Liver (tissue), 9 donors: Measurements from ENCODE around the gene RARA. TPM values are rescaled to one million over a fixed set of nuclear protein-coding genes. Genes with fewer than 3 reads are reported as not detected.

ENCODE experiments used
- DNase-seq: peaks from one replicate; pipeline ENCODE4 v3.0.0-alpha.2; 2017; ENCODE audit warnings: low spot score
- H3K27ac ChIP-seq, 2 donors: one replicate each; pipeline ENCODE4 v1.7.0; 2013; ENCODE audit warnings: inconsistent platforms in 2 of 2, low read length in 2 of 2, control low read depth in 1 of 2, low read depth in 1 of 2, mild to moderate bottlenecking in 1 of 2
- H3K27me3 ChIP-seq, 4 donors: one replicate each; pipeline versions ENCODE4 v1.6.1 to v1.7.0; 2013; ENCODE audit warnings: low read length in 3 of 4, inconsistent platforms in 1 of 4, mild to moderate bottlenecking in 1 of 4, moderate library complexity in 1 of 4; ENCODE audit not compliant: control insufficient read depth in 4 of 4, insufficient read depth in 4 of 4
- H3K36me3 ChIP-seq, 4 donors: one replicate each; pipeline versions ENCODE4 v1.6.1 to v1.7.0; 2013; ENCODE audit warnings: low read length in 3 of 4, mild to moderate bottlenecking in 3 of 4, low read depth in 1 of 4, moderate library complexity in 1 of 4; ENCODE audit not compliant: control insufficient read depth in 4 of 4, insufficient read depth in 3 of 4
- H3K4me1 ChIP-seq, 4 donors: one replicate each; pipeline versions ENCODE4 v1.6.1 to v1.7.0; 2013; ENCODE audit warnings: low read length in 3 of 4, mild to moderate bottlenecking in 3 of 4, moderate library complexity in 1 of 4; ENCODE audit not compliant: control insufficient read depth in 4 of 4, insufficient read depth in 4 of 4
- H3K4me3 ChIP-seq, 3 donors: one replicate each; pipeline versions ENCODE4 v1.6.1 to v1.7.0; 2013; ENCODE audit warnings: low read length in 3 of 3, control low read depth in 1 of 3, low read depth in 1 of 3, mild to moderate bottlenecking in 1 of 3
- H3K9ac ChIP-seq, 2 donors: one replicate each; pipeline ENCODE4 v1.7.0; 2013; ENCODE audit warnings: low read length in 2 of 2, mild to moderate bottlenecking in 2 of 2, moderate library complexity in 2 of 2, control low read depth in 1 of 2, low read depth in 1 of 2
- H3K9me3 ChIP-seq, 4 donors: one replicate each; pipeline versions ENCODE4 v1.6.1 to v1.7.0; 2013; ENCODE audit warnings: low read length in 3 of 4; ENCODE audit not compliant: control insufficient read depth in 4 of 4
- EGR1 ChIP-seq, 2 donors: IDR thresholded peaks; 2 replicates each; pipeline ENCODE4 v1.6.1; 2016 to 2018; ENCODE audit warnings: antibody characterized with exemption in 2 of 2, low read depth in 2 of 2
- FOXA1 ChIP-seq: IDR thresholded peaks from 2 replicates; pipeline ENCODE4 v1.6.1; 2016; ENCODE audit warnings: antibody characterized with exemption
- FOXA2 ChIP-seq: IDR thresholded peaks from 2 replicates; pipeline ENCODE4 v1.6.1; 2016; ENCODE audit warnings: antibody characterized with exemption
- GABPA ChIP-seq, 2 donors: IDR thresholded peaks in 1 of 2; conservative IDR thresholded peaks in 1 of 2; 2 replicates each; pipeline ENCODE4 v1.6.1; 2016; ENCODE audit warnings: antibody characterized with exemption in 2 of 2, mild to moderate bottlenecking in 1 of 2, moderate library complexity in 1 of 2
- HNF4A ChIP-seq, 2 donors: conservative IDR thresholded peaks; 2 replicates each; pipeline ENCODE4 v1.6.1; 2016; ENCODE audit warnings: antibody characterized with exemption in 2 of 2, mild to moderate bottlenecking in 2 of 2
- HNF4G ChIP-seq: IDR thresholded peaks from 2 replicates; pipeline ENCODE4 v1.6.1; 2016; ENCODE audit warnings: antibody characterized with exemption
- JUND ChIP-seq, 2 donors: IDR thresholded peaks; 2 replicates each; pipeline ENCODE4 v1.6.1; 2016; ENCODE audit warnings: antibody characterized with exemption in 2 of 2
- RAD21 ChIP-seq, 2 donors: IDR thresholded peaks; 2 replicates each; pipeline ENCODE4 v1.6.1; 2016; ENCODE audit warnings: antibody characterized with exemption in 2 of 2, mild to moderate bottlenecking in 2 of 2
- SP1 ChIP-seq: IDR thresholded peaks from 2 replicates; pipeline ENCODE4 v1.6.1; 2018; ENCODE audit warnings: antibody characterized with exemption, mild to moderate bottlenecking
- YY1 ChIP-seq: IDR thresholded peaks from 2 replicates; pipeline ENCODE4 v1.6.1; 2016; ENCODE audit warnings: antibody characterized with exemption, mild to moderate bottlenecking
- WGBS: extraction: QIAGEN DNeasy Blood & Tissue Kit; methylation state at CpG from one replicate; pipeline ENCODE4 v1.1.7; 2013; 5-methylcytosine and 5-hydroxymethylcytosine counted together
- polyA plus RNA-seq, 2 donors: library from polyadenylated mRNA; stranded (reverse) in 1 of 2; unstranded in 1 of 2; fragments of 200-250 nt in 1 of 2; fragments of >200 nt in 1 of 2; fragmentation: Nextera tagmentation in 1 of 2; extraction: Ambion mirVana in 1 of 2; gene quantifications; one replicate each; pipeline versions ENCODE4 v1.2.1 to v1.2.3, GENCODE V29; 2013 to 2015
- total RNA-seq, 2 donors: library from RNA; depleted of rRNA; stranded (reverse); fragments of >200 nt; gene quantifications; one replicate each; pipeline ENCODE4 v1.2.3, GENCODE V29; 2014
- TF ChIP-seq, protein P1 (sequence below): fragments of 150-350 bp; IDR thresholded peaks from 2 replicates; pipeline ENCODE4 v1.5.1; 2017; ENCODE audit warnings: improper control_type of control experiment, low read depth, low read length; ENCODE audit not compliant: missing input control
- TF ChIP-seq, protein P2 (sequence below): IDR thresholded peaks from 2 replicates; pipeline ENCODE4 v1.6.1; 2016; ENCODE audit warnings: antibody characterized with exemption
- donor health status: healthy.
- donor health status: healthy.
- donor health status: healthy.
- donor health status: healthy.
- donor health status: healthy.

Gene RARA
- total and polyA plus RNA-seq, 4 donors = 6.6 to 26.2 (median 10.8) TPM

DNA sequence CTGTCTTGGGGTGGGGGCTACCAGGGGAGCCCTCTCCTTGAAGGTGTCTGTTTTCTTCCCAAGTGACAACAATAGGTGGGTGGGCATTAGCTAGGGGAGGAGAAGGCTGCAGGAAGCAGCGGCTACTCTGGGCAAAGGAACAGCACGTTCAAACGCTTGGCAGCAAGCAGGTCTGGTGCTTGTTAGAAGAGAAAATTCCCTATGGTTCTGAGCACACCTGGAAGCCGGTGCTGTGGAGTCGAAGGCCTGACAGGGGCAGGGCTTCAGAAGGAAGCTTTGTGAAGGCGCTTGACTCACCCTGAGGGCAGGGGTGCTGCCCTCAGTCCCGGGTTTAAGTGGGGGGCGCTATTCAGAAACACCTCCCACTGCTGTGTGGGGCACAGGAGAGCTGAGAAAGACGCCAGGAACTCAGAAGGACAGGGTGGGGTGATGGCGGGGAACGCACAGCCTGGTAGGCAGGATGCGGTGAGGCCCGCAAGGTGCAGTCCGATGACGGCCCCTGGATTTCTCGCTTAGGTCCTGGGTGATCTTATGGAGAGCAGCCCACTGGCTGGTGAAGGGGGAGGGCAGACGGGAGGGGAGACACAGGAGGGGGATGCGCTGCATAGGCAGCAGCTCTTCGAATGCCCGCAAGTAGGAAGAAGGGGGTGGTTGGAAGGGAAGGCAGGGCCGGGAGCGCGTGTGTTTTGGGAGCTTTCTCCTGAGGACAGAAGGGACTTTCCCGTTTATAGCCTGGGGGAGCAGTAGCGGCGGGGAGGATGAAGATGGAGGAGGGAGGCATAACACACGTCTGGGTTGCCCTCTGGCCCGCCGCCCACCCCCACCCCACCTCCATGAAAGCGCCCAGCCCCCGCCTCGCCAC lies 52.3 kb downstream of the RARA start:
- Histone ChIP-seq H3K27ac (no peak overlapping the region), H3K27me3 (no peaks in the 10 kb centered on the region), H3K4me3 (no peak overlapping the region), H3K36me3 (no peaks in the 10 kb centered on the region), H3K9ac (no peak overlapping the region), H3K4me1 (peaks cover 3 to 29% (median 19%) of the 10 kb centered on the region in 4 donors), H3K9me3 (no peaks in the 10 kb centered on the region)
- TF ChIP-seq, protein P1, sequence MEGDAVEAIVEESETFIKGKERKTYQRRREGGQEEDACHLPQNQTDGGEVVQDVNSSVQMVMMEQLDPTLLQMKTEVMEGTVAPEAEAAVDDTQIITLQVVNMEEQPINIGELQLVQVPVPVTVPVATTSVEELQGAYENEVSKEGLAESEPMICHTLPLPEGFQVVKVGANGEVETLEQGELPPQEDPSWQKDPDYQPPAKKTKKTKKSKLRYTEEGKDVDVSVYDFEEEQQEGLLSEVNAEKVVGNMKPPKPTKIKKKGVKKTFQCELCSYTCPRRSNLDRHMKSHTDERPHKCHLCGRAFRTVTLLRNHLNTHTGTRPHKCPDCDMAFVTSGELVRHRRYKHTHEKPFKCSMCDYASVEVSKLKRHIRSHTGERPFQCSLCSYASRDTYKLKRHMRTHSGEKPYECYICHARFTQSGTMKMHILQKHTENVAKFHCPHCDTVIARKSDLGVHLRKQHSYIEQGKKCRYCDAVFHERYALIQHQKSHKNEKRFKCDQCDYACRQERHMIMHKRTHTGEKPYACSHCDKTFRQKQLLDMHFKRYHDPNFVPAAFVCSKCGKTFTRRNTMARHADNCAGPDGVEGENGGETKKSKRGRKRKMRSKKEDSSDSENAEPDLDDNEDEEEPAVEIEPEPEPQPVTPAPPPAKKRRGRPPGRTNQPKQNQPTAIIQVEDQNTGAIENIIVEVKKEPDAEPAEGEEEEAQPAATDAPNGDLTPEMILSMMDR = no peak
- TF ChIP-seq, protein P2, sequence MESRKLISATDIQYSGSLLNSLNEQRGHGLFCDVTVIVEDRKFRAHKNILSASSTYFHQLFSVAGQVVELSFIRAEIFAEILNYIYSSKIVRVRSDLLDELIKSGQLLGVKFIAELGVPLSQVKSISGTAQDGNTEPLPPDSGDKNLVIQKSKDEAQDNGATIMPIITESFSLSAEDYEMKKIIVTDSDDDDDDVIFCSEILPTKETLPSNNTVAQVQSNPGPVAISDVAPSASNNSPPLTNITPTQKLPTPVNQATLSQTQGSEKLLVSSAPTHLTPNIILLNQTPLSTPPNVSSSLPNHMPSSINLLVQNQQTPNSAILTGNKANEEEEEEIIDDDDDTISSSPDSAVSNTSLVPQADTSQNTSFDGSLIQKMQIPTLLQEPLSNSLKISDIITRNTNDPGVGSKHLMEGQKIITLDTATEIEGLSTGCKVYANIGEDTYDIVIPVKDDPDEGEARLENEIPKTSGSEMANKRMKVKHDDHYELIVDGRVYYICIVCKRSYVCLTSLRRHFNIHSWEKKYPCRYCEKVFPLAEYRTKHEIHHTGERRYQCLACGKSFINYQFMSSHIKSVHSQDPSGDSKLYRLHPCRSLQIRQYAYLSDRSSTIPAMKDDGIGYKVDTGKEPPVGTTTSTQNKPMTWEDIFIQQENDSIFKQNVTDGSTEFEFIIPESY = no peak
- TF ChIP-seq JUND (IDR thresholded peaks at IDR 0.05) (no peak), FOXA2 (no peak), HNF4G (no peak), SP1 (no peak), GABPA (IDR thresholded peaks at IDR 0.05 in 1 of 2, conservative IDR thresholded peaks at IDR 0.05 in 1 of 2) (no peak), EGR1 (IDR thresholded peaks at IDR 0.05; ENCODE audit: low read depth in 2 of 2) (no peak)
- 80% methylated on average over 32 of the region's 32 CpGs for WGBS
- DNase-seq = no peak

DNA sequence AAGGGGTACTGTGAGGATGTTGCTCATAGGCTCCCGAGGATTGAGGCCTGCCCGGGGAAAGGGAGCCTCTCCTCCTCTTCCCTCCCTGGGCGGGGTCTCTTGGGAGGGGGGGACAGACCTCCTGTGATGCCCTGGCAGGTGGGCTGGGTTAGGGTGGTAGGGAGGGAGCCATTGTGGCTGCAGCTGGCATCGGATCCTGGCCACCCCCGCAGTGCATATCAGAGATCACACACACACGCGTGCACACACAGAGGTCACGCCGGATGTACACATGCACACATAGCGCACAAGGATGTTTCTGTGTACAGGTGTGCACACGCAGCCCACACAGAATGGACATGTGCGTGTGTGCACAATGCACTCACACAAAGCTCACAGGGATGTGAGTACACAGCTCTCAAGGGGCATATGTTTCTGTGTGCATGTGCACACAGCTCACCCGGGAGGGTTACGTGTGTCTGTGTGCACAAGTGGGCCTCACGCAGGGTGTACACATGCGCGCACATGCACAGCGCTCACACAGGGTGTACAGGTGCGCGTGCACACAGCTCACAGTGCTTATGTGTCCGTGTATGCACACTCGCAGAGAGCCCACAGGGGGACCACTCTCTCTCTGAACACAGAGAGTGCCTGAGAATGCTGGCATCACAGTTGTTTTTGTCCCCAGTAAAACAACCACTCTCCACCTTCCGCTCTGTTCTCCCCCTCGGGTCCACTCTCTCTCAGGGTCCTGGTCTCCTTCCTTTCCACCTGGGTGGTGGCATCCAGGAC lies 53.1 kb downstream of the RARA start:
- no peak overlapping the region for H3K9ac ChIP-seq
- no peak overlapping the region for H3K27ac ChIP-seq
- H3K9me3 ChIP-seq = no peaks in the 10 kb centered on the region
- TF ChIP-seq FOXA1 = no peak
- no peak for TF ChIP-seq SP1
- no peak for TF ChIP-seq JUND (IDR thresholded peaks at IDR 0.05)
- 79% methylated on average over 24 of the region's 24 CpGs for WGBS
- H3K27me3 ChIP-seq = no peaks in the 10 kb centered on the region
- H3K4me1 ChIP-seq = peaks cover 3 to 29% (median 19%) of the 10 kb centered on the region in 4 donors
- no peak for DNase-seq
- H3K36me3 ChIP-seq = no peaks in the 10 kb centered on the region
- H3K4me3 ChIP-seq = peak overlapping the region in 2 of 3 donors; percentile 55 to 66

DNA sequence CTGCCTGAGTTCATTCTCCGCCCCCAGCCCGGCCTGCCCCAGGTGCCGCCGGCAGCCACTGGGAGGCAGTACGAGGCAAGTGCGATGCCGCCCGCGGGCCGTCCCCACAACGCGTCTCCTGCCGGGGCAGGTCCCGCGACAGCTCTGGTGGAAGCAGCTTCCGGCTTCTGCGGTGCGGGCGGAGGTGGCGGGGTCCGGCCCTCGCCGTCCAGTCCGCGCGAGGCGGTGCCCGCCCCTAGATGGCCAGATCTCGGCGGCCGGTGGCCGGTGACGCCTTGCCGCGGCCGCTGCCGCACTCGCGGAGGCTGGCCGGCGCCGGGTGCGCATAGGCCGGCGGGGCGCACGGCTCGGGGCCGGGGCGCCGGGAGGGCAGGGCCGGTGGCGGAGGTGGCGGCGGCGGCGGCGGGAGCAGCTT lies 53.7 kb downstream of the RARA start:
- TF ChIP-seq HNF4A (conservative IDR thresholded peaks at IDR 0.05) (no peak), RAD21 (IDR thresholded peaks at IDR 0.05) (peak in 1 of 2 donors; percentile 78), YY1 (no peak), GABPA (IDR thresholded peaks at IDR 0.05 in 1 of 2, conservative IDR thresholded peaks at IDR 0.05 in 1 of 2) (no peak)
- TF ChIP-seq, protein P1 = peak; percentile 59
- no peaks in the 10 kb centered on the region for H3K9me3 ChIP-seq
- H3K36me3 ChIP-seq = no peaks in the 10 kb centered on the region
- DNase-seq = peak; percentile 64
- H3K27me3 ChIP-seq = no peaks in the 10 kb centered on the region
- H3K27ac ChIP-seq = no peak overlapping the region
- under 1% methylated on average over 58 of the region's 58 CpGs for WGBS
- peak overlapping the region in 2 of 3 donors; percentile 55 to 66 for H3K4me3 ChIP-seq
- H3K4me1 ChIP-seq = peaks cover 3 to 29% (median 19%) of the 10 kb centered on the region in 4 donors
- no peak overlapping the region for H3K9ac ChIP-seq
